Activated CD8-positive, alpha-beta memory T cell treated with anti-CD3 and anti-CD28 coated beads, Interleukin-2, amount 10 ng/mL, durations not matched to agents 7 days and 5 days (primary cell): Measurements from ENCODE around the gene NPAS3. TPM values are rescaled to one million over a fixed set of nuclear protein-coding genes. Genes with fewer than 3 reads are reported as not detected.

Experiments
- ATAC-seq: fragments of 150-1000 bp; cut with Tn5 transposase; one replicate; pipeline ENCODE4 v1.10.0; 2021; ENCODE audit warnings: moderate library complexity
- CTCF ChIA-PET: fragments of 350-600 bp; sonication (Branson Sonifier 250); formaldehyde crosslinking; loops from one replicate; lab custom pipeline; 2021; ENCODE audit warnings: antibody characterized with exemption; lab: Charles Lee
- DNase-seq: peaks from one replicate; pipeline ENCODE4 v3.0.0-alpha.2; 2020
- H3K27ac Mint-ChIP-seq: one replicate; pipeline ENCODE4 v1.8.0; 2021; ENCODE audit warnings: mild to moderate bottlenecking, mixed read lengths
- H3K27me3 Mint-ChIP-seq: one replicate; pipeline ENCODE4 v1.8.0; 2021; ENCODE audit warnings: mixed read lengths
- H3K36me3 Mint-ChIP-seq: one replicate; pipeline ENCODE4 v1.8.0; 2021; ENCODE audit warnings: mild to moderate bottlenecking, mixed read lengths
- H3K4me1 Mint-ChIP-seq: one replicate; pipeline ENCODE4 v1.8.0; 2021; ENCODE audit warnings: mixed read lengths
- H3K4me3 Mint-ChIP-seq: one replicate; pipeline ENCODE4 v1.8.0; 2021; ENCODE audit warnings: mild to moderate bottlenecking, moderate library complexity, mixed read lengths
- H3K9me3 Mint-ChIP-seq: one replicate; pipeline ENCODE4 v1.8.0; 2022; ENCODE audit warnings: low read depth, mixed read lengths
- total RNA-seq, 2 experiments: library from RNA; stranded (reverse); gene quantifications; one replicate each; pipeline ENCODE4 v1.2.3, GENCODE V29; 2021

The NPAS3 gene
- total RNA-seq, 2 experiments from 2014 or later, result not detected

- CTCF ChIA-PET, result interaction anchor here (0.7 kb wide), 1 partner anchor 35 kb away, joined by 4 read pairs; no protein-coding TSS in a partner anchor
- H3K27ac Mint-ChIP-seq, result no peak overlapping the region
Measured at GRCh38 chr14:33692762-33693161, 754.1 kb downstream of the NPAS3 start.

GRCh38 chr14:33693237-33693636 is 754.6 kb downstream of the NPAS3 start:
- no peaks in the 10 kb centered on the region for H3K27me3 Mint-ChIP-seq
- DNase-seq (no peak), ATAC-seq (no peak)
- H3K4me3 Mint-ChIP-seq, result no peak overlapping the region
- CTCF ChIA-PET, result interaction anchor here (0.7 kb wide), 1 partner anchor 34 kb away, joined by 4 read pairs; no protein-coding TSS in a partner anchor
- H3K27ac Mint-ChIP-seq, result no peak overlapping the region
- peaks cover 3% of the 10 kb centered on the region for H3K9me3 Mint-ChIP-seq
- no peaks in the 10 kb centered on the region for H3K36me3 Mint-ChIP-seq
- no peaks in the 10 kb centered on the region for H3K4me1 Mint-ChIP-seq

More at GRCh38 chr14:33692762-33693161, 754.1 kb downstream of the NPAS3 start:
- no peaks in the 10 kb centered on the region for H3K27me3 Mint-ChIP-seq
- no peaks in the 10 kb centered on the region for H3K4me1 Mint-ChIP-seq
- H3K9me3 Mint-ChIP-seq, result peaks cover 3% of the 10 kb centered on the region
- DNase-seq (no peak), ATAC-seq (no peak)
- H3K4me3 Mint-ChIP-seq, result no peak overlapping the region
- no peaks in the 10 kb centered on the region for H3K36me3 Mint-ChIP-seq

- H3K4me1 Mint-ChIP-seq, result no peaks in the 10 kb centered on the region
- no peaks in the 10 kb centered on the region for H3K36me3 Mint-ChIP-seq
- ATAC-seq (no peak), DNase-seq (no peak)
- no peak overlapping the region for H3K27ac Mint-ChIP-seq
- H3K4me3 Mint-ChIP-seq, result no peak overlapping the region
- CTCF ChIA-PET, result no interaction called here
- H3K9me3 Mint-ChIP-seq, result peaks cover 3% of the 10 kb centered on the region
- no peaks in the 10 kb centered on the region for H3K27me3 Mint-ChIP-seq
Measured at GRCh38 chr14:33696165-33696564, 757.5 kb downstream of the NPAS3 start.

- CTCF ChIA-PET, result no interaction called here
- no peak overlapping the region for H3K4me3 Mint-ChIP-seq
- H3K4me1 Mint-ChIP-seq, result no peaks in the 10 kb centered on the region
- no peak for DNase-seq
- no peaks in the 10 kb centered on the region for H3K36me3 Mint-ChIP-seq
- no peaks in the 10 kb centered on the region for H3K9me3 Mint-ChIP-seq
- H3K27ac Mint-ChIP-seq, result no peak overlapping the region
- no peaks in the 10 kb centered on the region for H3K27me3 Mint-ChIP-seq
- no peak for ATAC-seq
Measured at GRCh38 chr14:33699300-33699983, 760.8 kb downstream of the NPAS3 start.

- no peaks in the 10 kb centered on the region for H3K9me3 Mint-ChIP-seq
- no peaks in the 10 kb centered on the region for H3K36me3 Mint-ChIP-seq
- CTCF ChIA-PET, result no interaction called here
- ATAC-seq (no peak), DNase-seq (no peak)
- H3K4me1 Mint-ChIP-seq, result no peaks in the 10 kb centered on the region
- H3K4me3 Mint-ChIP-seq, result no peak overlapping the region
- H3K27me3 Mint-ChIP-seq, result no peaks in the 10 kb centered on the region
- H3K27ac Mint-ChIP-seq, result no peak overlapping the region
Measured at GRCh38 chr14:33700052-33700451, 761.4 kb downstream of the NPAS3 start.

GRCh38 chr14:33702293-33702692 is 763.6 kb downstream of the NPAS3 start:
- CTCF ChIA-PET, result no interaction called here
- H3K9me3 Mint-ChIP-seq, result no peaks in the 10 kb centered on the region
- H3K27me3 Mint-ChIP-seq, result no peaks in the 10 kb centered on the region
- no peaks in the 10 kb centered on the region for H3K4me1 Mint-ChIP-seq
- no peak overlapping the region for H3K4me3 Mint-ChIP-seq
- H3K27ac Mint-ChIP-seq, result no peak overlapping the region
- H3K36me3 Mint-ChIP-seq, result no peaks in the 10 kb centered on the region
- ATAC-seq (no peak), DNase-seq (no peak)

- Mint-ChIP-seq H3K4me3 (no peak overlapping the region), H3K27ac (no peak overlapping the region), H3K4me1 (no peaks in the 10 kb centered on the region), H3K9me3 (no peaks in the 10 kb centered on the region), H3K27me3 (no peaks in the 10 kb centered on the region), H3K36me3 (no peaks in the 10 kb centered on the region)
- ATAC-seq (no peak), DNase-seq (no peak)
- CTCF ChIA-PET, result no interaction called here
Measured at GRCh38 chr14:33704481-33704880, 765.8 kb downstream of the NPAS3 start.

- Mint-ChIP-seq H3K27me3 (no peaks in the 10 kb centered on the region), H3K9me3 (no peaks in the 10 kb centered on the region), H3K4me3 (no peak overlapping the region), H3K36me3 (no peaks in the 10 kb centered on the region), H3K27ac (no peak overlapping the region), H3K4me1 (no peaks in the 10 kb centered on the region)
- CTCF ChIA-PET, result no interaction called here
- DNase-seq, result no peak
- no peak for ATAC-seq
Measured at GRCh38 chr14:33705490-33705889, 766.8 kb downstream of the NPAS3 start.

GRCh38 chr14:33707716-33708115 is 769.0 kb downstream of the NPAS3 start:
- H3K4me1 Mint-ChIP-seq, result no peaks in the 10 kb centered on the region
- CTCF ChIA-PET, result no interaction called here
- no peak for ATAC-seq
- H3K4me3 Mint-ChIP-seq, result no peak overlapping the region
- DNase-seq, result no peak
- no peaks in the 10 kb centered on the region for H3K27me3 Mint-ChIP-seq
- no peaks in the 10 kb centered on the region for H3K9me3 Mint-ChIP-seq
- H3K27ac Mint-ChIP-seq, result no peak overlapping the region
- no peaks in the 10 kb centered on the region for H3K36me3 Mint-ChIP-seq

- no peak overlapping the region for H3K4me3 Mint-ChIP-seq
- no peaks in the 10 kb centered on the region for H3K36me3 Mint-ChIP-seq
- ATAC-seq, result no peak
- CTCF ChIA-PET, result no interaction called here
- H3K27me3 Mint-ChIP-seq, result no peaks in the 10 kb centered on the region
- no peaks in the 10 kb centered on the region for H3K9me3 Mint-ChIP-seq
- DNase-seq, result no peak
- no peak overlapping the region for H3K27ac Mint-ChIP-seq
- no peaks in the 10 kb centered on the region for H3K4me1 Mint-ChIP-seq
Measured at GRCh38 chr14:33709283-33709682, 770.6 kb downstream of the NPAS3 start.

- DNase-seq, result no peak
- no peak overlapping the region for H3K4me3 Mint-ChIP-seq
- no peak for ATAC-seq
- H3K27ac Mint-ChIP-seq, result no peak overlapping the region
- CTCF ChIA-PET, result no interaction called here
- no peaks in the 10 kb centered on the region for H3K4me1 Mint-ChIP-seq
- no peaks in the 10 kb centered on the region for H3K9me3 Mint-ChIP-seq
- no peaks in the 10 kb centered on the region for H3K27me3 Mint-ChIP-seq
- no peaks in the 10 kb centered on the region for H3K36me3 Mint-ChIP-seq
Measured at GRCh38 chr14:33709711-33710110, 771.0 kb downstream of the NPAS3 start.

GRCh38 chr14:33710273-33710672 is 771.6 kb downstream of the NPAS3 start:
- Mint-ChIP-seq H3K27ac (no peak overlapping the region), H3K36me3 (no peaks in the 10 kb centered on the region), H3K4me3 (no peak overlapping the region), H3K9me3 (no peaks in the 10 kb centered on the region), H3K27me3 (no peaks in the 10 kb centered on the region), H3K4me1 (no peaks in the 10 kb centered on the region)
- DNase-seq, result no peak
- CTCF ChIA-PET, result no interaction called here
- no peak for ATAC-seq

- no peak overlapping the region for H3K4me3 Mint-ChIP-seq
- no peaks in the 10 kb centered on the region for H3K27me3 Mint-ChIP-seq
- H3K9me3 Mint-ChIP-seq, result peaks cover 2% of the 10 kb centered on the region
- no peaks in the 10 kb centered on the region for H3K36me3 Mint-ChIP-seq
- DNase-seq (no peak), ATAC-seq (no peak)
- no peak overlapping the region for H3K27ac Mint-ChIP-seq
- CTCF ChIA-PET, result no interaction called here
- H3K4me1 Mint-ChIP-seq, result no peaks in the 10 kb centered on the region
Measured at GRCh38 chr14:33711194-33711593, 772.5 kb downstream of the NPAS3 start.

GRCh38 chr14:33711811-33712216 is 773.1 kb downstream of the NPAS3 start:
- no peaks in the 10 kb centered on the region for H3K4me1 Mint-ChIP-seq

More at GRCh38 chr14:33711811-33712216, 773.1 kb downstream of the NPAS3 start:
- H3K27ac Mint-ChIP-seq, result no peak overlapping the region
- ATAC-seq, result no peak
- CTCF ChIA-PET, result interaction anchor here (0.6 kb wide), 1 partner anchor 55 kb away, joined by 3 read pairs; no protein-coding TSS in a partner anchor
- no peak for DNase-seq
- H3K4me3 Mint-ChIP-seq, result no peak overlapping the region
- no peaks in the 10 kb centered on the region for H3K27me3 Mint-ChIP-seq
- H3K36me3 Mint-ChIP-seq, result no peaks in the 10 kb centered on the region
- H3K9me3 Mint-ChIP-seq, result peaks cover 2% of the 10 kb centered on the region
